ENCODE measurements around the gene NUBP2.

DNA sequence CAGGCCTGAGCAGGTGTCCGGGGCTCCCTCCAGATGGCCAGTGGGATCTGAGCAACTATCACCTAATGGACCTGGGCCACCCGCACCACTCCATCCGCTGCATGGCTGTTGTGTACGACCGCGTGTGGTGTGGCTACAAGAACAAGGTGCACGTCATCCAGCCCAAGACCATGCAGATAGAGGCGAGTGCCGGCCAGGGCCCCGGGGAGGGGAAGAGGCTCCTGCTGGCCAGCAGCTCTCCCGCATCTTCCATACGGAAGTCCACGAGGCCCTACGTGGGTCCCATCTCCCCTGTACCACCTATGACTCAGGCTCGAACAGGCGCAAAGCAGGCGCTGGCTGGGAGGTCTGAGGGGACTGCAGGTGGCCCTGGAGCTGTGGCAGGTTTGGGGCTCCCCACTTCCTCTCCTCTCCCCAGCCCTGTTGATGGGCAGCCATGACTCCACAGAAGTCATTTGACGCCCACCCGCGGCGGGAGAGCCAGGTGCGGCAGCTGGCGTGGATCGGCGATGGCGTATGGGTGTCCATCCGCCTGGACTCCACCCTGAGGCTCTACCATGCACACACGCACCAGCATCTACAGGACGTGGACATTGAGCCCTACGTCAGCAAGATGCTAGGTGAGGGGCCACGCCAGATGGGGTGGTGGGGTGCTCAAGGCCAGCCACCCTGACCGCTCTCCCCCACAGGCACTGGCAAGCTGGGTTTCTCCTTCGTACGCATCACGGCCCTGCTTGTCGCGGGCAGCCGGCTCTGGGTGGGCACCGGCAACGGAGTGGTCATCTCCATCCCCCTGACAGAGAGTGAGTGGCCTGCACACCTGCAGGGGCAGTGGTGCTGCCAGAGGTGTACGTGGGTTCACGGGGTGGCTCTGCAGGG lies 15.4 kb upstream of the NUBP2 start:
- TF ChIP-seq, protein P1, sequence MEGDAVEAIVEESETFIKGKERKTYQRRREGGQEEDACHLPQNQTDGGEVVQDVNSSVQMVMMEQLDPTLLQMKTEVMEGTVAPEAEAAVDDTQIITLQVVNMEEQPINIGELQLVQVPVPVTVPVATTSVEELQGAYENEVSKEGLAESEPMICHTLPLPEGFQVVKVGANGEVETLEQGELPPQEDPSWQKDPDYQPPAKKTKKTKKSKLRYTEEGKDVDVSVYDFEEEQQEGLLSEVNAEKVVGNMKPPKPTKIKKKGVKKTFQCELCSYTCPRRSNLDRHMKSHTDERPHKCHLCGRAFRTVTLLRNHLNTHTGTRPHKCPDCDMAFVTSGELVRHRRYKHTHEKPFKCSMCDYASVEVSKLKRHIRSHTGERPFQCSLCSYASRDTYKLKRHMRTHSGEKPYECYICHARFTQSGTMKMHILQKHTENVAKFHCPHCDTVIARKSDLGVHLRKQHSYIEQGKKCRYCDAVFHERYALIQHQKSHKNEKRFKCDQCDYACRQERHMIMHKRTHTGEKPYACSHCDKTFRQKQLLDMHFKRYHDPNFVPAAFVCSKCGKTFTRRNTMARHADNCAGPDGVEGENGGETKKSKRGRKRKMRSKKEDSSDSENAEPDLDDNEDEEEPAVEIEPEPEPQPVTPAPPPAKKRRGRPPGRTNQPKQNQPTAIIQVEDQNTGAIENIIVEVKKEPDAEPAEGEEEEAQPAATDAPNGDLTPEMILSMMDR (conservative IDR thresholded peaks at IDR 0.05; ENCODE audit: low read depth, low read length) = no peak
- TF ChIP-seq EZH2 (IDR thresholded peaks at IDR 0.05; ENCODE audit: borderline replicate concordance, low read depth, low read length, poor library complexity, severe bottlenecking) = no peak
